GM04504 (cell line): ENCODE data around the gene SLC2A5.
A peak's percentile ranks its signal among the peaks of the same experiment; 100 is the strongest.
"Not testable (repeated sequence)": the region's sequence is repeated elsewhere in the genome, so short reads cannot be mapped to it uniquely, and the experiment has no call there.

Source experiments
- DNase-seq: peaks from one replicate; pipeline ENCODE4 v3.0.0-alpha.2; 2012; ENCODE audit warnings: low read depth

The SLC2A5 gene

DNA sequence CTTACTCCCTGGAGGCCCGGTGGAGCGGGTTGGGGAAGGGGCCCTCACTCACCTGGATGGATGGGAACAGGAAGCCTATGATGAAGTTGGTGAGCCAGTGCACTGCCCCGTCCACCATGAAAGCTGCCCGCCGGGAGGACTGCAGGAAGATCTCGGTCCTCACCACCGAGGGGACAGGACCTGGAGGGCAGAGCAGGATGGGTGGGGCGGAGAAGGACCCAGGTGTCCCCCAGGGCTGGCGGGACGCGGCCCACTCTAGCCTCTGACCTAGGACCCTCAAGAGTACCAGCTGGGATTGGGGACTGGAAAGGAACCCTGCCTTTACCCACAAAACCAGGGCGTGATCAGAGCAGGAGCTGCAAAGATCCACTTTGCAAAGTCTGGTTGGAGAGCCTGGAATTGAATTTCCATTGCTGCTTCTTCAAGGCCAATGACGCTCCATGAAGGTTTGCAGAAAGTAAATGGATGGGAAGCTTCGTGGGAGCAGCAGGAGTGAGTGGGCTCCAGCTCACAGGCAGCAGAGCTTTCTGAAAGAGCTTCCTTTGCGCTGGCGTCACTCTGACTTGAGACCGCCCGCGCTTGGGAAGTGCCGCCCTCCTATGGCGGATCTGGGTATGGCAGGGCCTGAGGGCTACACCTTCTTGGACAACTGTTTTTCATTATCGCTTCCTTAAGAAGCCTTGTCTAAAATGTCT is 64.6 kb downstream of the SLC2A5 start:
- peak; percentile 58 for DNase-seq

DNA sequence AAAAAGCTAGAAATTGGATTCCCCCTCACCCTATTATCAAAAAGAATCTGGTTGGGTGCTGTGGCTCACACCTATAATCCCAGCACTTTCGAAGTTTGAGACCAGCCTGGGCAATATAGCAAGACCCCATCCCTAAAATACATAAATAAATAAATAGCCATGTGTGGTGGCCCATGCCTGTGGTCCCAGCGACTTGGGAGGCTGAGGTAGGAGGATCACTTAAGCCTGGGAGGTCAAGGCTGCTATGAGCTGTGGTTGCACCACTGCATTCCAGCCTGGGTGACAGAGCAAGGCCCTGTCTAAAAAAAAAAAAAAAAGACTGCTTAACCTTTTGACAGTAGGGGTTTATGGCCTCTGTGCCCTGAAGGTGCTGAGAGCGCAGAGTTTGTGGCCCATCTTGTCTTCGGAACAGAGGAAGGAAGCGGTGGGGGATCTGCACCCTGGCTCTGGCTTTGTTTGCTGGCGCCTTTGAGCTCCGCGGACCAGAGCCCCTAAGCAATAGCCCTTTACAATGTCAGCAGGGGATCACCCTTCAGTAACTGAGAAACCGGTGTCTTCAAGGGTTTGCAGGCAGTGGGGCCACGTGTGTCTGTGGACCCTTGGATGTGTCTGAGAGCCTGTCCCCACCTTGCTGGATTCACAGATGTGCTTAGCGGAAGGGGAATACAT is 65.3 kb downstream of the SLC2A5 start:
- DNase-seq: no peak

DNA sequence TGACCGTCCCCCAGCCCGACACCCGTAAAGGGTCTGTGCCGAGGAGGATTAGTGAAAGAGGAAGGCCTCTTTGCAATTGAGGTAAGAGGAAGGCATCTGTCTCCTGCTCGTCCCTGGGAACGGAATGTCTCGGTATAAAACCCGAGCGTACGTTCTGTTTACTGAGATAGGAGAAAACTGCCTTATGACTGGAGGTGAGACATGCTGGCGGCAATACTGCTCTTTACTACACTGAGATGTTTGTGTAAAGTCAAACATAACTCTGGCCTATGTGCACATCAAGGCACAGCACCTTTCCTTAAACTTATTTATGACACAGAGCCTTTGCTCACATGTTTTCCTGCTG is 67.2 kb downstream of the SLC2A5 start:
- not testable (repeated sequence) for DNase-seq

GRCh38 chr1:9001534-9002214 is 67.8 kb downstream of the SLC2A5 start:
- not testable (repeated sequence) for DNase-seq

DNA sequence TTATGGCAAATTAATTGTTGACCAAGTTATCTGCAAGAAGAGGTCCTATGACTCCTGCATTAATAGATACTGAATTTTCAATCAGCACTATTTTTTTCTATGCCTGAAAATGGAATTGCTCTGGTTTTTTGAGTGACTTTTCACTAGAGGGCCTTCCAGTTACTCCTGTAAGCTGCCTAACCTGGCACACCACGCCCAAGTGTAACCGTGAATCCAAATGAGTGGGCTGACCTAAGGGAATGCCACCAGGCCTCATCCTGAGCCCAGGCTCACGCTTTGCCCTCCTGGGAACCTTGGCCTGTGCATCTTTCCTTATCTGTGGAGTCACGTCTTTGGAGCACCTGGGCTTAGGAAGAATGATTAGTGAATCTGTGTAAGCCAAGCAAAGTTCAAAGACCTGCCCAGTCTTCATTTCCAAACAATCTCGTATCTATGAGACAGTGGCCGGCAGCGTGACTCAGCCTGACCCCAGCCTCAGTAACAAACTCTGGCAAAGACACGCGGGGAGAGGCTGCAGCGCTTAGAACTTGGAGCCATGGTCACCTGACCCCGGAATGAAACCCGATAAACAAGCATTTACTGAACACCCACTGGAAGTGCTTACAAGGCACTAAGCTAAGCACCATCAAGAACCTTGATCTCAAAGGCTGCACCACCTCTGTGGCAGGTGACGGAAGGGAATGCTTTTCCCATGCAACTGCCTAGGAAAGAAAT is 75.3 kb downstream of the SLC2A5 start:
- not testable (repeated sequence) for DNase-seq

DNA sequence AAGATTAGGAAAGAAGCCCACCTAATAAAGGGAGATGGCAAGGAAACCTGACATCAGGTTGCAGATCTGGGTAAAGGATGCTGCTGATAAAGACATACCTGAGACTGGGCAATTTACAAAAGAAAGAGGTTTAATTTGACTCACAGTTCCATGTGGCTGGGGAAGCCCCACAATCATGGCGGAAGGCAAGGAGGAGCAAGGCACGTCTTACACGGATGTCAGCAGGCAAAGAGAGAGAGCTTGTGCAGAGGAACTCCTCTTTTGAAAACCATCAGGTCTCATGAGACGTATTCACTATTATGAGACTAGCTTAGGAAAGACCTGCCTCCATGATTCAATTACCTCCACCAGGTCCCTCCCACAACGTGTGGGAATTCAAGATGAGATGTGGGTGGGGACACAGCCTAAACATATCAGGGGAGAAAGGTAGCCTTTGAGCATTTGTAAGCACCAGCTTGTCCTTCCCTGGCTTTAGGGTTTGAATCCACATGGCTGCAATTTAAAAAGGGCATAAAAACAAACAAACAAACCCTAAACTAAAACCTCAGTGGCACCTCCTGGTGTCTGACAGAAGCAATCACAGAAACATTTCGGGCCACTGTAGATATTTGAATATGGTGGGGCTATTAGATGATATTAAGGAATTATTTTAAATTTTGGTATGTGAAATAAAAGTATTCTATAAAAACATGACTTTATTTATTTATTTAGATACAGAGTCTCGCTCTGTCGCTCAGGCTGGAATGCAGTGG is 76.3 kb downstream of the SLC2A5 start:
- DNase-seq: no peak

- DNase-seq: no peak
Measured at GRCh38 chr1:8989821-8990220, 79.6 kb downstream of the SLC2A5 start.

DNA sequence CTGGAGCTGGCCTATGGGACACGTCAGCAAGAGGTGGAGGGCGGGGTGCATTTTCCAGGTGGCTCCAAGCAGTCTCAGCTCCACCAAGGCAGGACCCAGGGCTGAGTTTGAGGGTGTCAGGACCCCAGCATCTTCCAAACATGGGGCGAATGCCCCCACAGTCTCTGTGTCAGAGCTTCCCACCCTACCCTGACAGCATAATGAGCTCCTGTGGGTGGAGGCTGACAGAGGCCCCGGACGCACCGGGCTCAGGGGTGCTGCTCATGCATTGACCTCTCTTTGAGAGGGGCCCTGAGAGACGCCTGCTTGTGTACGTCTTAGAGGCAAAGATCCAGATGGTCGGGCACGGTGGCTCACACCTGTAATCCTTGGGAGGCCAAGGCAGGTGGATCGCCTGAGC is 80.4 kb downstream of the SLC2A5 start:
- DNase-seq: no peak

GRCh38 chr1:8988618-8988967 is 80.8 kb downstream of the SLC2A5 start:
- DNase-seq: no peak

- peak; percentile 18 for DNase-seq
Measured at GRCh38 chr1:8987881-8988617, 81.4 kb downstream of the SLC2A5 start.

GRCh38 chr1:8986814-8987190 is 82.6 kb downstream of the SLC2A5 start:
- no peak for DNase-seq

DNA sequence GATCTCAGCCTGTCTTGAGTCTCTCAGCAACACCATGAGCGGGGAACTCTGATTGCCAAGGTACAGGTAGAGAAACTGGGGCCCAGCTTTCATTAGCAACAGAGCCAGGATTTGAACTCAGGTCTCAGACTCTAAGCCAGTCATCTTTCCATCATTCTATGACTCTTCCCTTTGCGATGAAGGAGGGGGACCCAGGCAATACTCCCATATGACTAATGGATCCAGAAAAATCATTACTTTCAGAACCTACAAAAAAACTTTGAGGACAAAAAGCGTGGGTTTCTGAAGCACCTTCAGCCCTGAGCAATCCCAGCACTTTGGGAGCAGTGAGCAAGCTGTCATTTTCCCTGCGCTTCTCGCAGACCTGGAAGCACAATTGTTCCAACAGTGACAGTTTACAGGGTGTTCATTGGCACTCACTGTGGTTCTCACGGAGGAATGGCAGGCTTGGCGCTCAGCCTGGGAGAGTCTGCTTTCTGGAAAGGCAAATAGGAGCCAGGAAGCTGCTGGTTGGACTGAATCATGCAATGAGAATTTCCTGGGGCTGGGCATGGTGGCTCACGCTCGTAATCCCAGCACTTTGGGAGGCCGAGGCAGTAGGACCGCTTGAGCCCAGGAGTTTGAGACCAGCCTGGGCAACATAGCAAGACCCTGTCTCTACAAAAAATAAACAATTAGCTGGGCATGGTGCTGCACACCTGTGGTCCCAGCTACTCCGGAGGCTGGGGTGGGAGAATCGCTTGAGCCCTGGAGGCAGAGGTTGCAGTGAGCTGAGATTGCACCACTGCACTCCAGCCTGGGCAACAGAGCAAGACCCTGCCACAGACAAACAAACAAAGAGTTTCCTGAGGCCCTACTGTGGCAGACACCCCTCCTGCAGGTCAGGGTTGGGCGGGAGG is 83.3 kb downstream of the SLC2A5 start:
- peak; percentile 97 for DNase-seq
